ENCODE results near the gene DNER.

- no peak for TF ChIP-seq POLR2A (IDR thresholded peaks at IDR 0.05)
- TF ChIP-seq, protein P1, sequence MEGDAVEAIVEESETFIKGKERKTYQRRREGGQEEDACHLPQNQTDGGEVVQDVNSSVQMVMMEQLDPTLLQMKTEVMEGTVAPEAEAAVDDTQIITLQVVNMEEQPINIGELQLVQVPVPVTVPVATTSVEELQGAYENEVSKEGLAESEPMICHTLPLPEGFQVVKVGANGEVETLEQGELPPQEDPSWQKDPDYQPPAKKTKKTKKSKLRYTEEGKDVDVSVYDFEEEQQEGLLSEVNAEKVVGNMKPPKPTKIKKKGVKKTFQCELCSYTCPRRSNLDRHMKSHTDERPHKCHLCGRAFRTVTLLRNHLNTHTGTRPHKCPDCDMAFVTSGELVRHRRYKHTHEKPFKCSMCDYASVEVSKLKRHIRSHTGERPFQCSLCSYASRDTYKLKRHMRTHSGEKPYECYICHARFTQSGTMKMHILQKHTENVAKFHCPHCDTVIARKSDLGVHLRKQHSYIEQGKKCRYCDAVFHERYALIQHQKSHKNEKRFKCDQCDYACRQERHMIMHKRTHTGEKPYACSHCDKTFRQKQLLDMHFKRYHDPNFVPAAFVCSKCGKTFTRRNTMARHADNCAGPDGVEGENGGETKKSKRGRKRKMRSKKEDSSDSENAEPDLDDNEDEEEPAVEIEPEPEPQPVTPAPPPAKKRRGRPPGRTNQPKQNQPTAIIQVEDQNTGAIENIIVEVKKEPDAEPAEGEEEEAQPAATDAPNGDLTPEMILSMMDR (IDR thresholded peaks at IDR 0.05) = no peak
Measured at GRCh38 chr2:229490167-229490566, 224.2 kb downstream of the DNER start.
